HG03175 (cell line): ENCODE results near the gene YY1AP1.
"Not testable (repeated sequence)": the region's sequence is repeated elsewhere in the genome, so short reads cannot be mapped to it uniquely, and the experiment has no call there.

Source experiments
- ATAC-seq: cut with Tn5 transposase; IDR thresholded peaks from one replicate; pipeline ENCODE4 v1.9.1; 2021; ENCODE audit warnings: mild to moderate bottlenecking, moderate library complexity; ENCODE audit not compliant: unreplicated experiment

Gene YY1AP1

GRCh38 chr1:155695608-155696007 is 7.0 kb upstream of the YY1AP1 start:
- ATAC-seq = no peak

- no peak for ATAC-seq
Observed at GRCh38 chr1:155695072-155695471, 6.5 kb upstream of the YY1AP1 start.

DNA sequence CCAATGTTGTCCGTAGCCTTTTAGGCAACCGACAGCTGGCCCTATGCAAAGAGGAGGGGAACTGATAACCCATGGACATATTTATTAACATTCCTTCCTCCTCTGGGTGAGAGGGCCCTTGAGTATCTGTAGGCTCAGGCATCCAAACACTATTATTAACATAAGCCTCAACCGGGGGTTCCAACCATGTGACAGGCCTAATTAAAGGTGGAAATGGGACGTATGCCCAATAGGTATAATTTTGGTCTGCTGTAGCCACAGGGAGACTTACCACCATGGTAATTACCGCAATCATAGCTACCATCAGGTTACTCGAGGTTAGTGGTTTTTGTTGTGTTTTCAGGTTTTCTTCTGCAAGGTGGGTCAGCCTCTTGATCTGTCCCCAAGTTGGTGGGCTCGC is 5.6 kb upstream of the YY1AP1 start:
- ATAC-seq = no peak

DNA sequence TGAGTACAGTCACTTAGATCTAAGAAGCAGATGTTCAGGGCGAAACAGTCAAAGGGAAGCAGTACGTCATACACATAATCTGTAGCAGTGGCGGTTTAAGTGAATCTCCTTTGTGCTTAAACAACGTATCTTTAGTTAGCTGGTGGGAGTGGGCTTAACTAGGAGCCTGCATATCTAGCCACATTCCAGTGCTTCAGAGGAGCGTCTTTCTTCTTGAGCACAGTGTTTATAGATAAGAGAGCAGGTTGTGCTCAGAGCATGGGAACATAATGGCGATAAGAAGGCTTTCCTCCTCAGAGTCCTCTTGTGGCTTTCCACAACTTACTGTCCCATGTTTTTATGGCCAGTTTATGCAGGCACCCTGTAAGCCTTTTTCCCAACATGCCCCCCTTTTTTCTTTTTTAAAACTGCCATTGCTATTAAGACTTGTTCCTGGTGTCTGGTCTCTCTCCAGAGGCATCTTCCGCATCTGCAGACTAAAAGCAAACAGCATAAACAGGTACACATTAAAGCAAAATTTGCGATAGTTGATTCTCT is 3.5 kb upstream of the YY1AP1 start:
- no peak for ATAC-seq

DNA sequence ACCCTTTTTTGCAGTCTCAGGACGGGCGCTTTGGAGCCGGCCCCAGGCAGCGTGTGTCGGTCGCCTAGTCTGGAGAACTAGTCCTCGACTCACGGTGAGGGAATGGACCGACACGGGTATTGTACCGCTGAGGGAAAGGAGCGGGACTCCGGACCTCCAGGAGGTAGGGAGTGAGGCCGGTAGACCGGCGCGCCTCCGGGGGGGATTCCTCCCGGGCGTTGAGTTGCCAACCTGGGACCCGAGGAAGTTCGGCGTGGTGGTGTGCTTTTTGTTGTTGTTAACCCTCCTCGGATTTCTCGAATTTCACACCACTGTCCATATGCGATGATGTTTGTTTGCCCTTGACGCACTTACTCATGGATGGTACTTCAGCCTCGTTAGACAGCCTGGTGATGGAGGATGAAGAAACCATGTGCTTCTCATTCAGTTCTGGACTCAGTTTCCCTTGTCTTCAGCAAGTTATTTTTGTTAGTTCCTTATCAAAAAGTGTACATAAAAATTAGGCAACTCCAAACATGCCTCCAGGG is 570 bp upstream of the YY1AP1 start, which contains the start of gene DAP3:
DAP3 (plus strand) TSS at position 11 of the 527 bp plus-strand sequence. CDS start 20,689 bp downstream, outside the sequence.
- not testable (repeated sequence) for ATAC-seq

GRCh38 chr1:155687705-155688323 is 760 bp downstream of the YY1AP1 start:
- peak; percentile 19 for ATAC-seq

GRCh38 chr1:155681776-155682175 is 6.8 kb downstream of the YY1AP1 start:
- ATAC-seq = no peak

DNA sequence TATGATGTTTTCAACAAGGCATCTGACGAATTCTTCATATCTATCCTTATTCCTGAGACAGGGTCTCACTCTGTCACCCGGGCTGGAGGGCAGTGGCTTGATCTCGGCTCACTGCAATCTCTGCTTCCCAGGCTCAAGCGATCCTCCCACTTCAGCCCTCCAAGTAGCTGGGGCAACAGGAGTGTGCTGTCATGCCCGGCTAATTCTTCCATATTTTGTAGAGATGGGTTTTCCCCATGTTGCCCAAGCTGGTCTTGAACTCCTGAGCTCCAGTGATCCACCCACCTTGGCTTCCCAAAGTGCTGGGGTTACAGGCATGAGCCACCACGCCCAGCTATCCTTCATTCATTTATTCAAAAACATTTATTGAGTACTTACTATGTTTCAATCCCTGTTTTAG is 8.0 kb downstream of the YY1AP1 start:
- ATAC-seq = no peak

GRCh38 chr1:155678992-155679391 is 9.6 kb downstream of the YY1AP1 start:
- not testable (repeated sequence) for ATAC-seq

DNA sequence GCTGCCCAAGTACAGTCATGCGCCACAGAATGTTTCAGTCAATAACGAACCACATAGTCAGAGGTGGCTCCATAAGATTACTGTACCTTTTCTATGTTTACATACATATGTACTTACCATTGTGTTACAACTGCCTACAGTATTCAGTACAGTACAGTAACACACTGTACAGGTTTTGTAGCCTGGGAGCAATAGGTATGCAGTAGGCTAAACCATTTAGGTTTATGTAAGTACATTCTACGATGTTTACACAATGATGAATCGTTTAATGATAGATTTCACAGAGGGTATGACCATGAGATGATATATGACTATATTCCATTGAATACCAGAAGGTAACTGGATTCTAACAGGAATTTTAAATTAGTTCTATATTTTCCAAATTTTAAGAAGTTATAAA is 10.5 kb downstream of the YY1AP1 start:
- no peak for ATAC-seq

DNA sequence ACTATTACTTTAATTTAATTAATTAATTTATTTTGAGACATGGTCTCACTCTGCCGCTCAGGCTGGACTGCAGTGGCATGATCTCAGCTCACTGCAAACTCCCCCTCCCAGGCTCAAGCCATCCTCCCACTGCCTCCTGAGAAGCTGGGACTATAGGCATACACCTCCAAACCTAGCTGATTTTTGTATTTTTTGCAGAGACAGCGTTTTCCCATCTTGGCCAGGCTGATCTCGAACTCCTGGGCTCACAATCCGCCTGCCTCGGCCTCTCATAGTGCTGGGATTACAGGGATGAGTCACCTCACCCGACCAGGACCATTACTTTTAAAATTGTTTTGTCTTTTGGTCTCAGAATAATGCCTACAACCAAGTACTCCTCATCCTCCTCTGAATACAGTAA is 15.6 kb downstream of the YY1AP1 start:
- no peak for ATAC-seq

- ATAC-seq = no peak
Observed at GRCh38 chr1:155671750-155672149, 16.8 kb downstream of the YY1AP1 start.

GRCh38 chr1:155669233-155670162 is 19.1 kb downstream of the YY1AP1 start:
- ATAC-seq = no peak

GRCh38 chr1:155661239-155661638 is 27.3 kb downstream of the YY1AP1 start:
- ATAC-seq = not testable (repeated sequence)

DNA sequence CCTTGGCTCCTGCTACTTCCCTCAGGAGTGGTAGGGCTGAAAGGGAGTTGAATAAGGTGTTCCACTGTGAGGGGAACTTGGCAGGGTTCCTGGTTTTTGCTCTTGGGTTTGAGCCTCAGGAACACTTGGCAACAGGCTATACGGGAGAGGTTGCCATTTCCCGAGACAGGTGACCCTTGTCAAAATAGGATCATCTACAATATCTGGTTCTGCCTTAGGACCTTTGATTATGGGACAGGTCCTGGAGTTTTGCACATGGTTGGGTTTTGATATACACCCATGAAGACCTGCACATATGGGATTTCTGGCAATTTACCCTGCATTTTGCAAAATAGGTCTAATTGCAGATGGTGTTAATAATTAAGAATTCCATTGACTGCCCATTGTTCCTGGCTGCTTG is 31.1 kb downstream of the YY1AP1 start:
- no peak for ATAC-seq

- ATAC-seq = no peak
Observed at GRCh38 chr1:155652951-155653350, 35.6 kb downstream of the YY1AP1 start.

DNA sequence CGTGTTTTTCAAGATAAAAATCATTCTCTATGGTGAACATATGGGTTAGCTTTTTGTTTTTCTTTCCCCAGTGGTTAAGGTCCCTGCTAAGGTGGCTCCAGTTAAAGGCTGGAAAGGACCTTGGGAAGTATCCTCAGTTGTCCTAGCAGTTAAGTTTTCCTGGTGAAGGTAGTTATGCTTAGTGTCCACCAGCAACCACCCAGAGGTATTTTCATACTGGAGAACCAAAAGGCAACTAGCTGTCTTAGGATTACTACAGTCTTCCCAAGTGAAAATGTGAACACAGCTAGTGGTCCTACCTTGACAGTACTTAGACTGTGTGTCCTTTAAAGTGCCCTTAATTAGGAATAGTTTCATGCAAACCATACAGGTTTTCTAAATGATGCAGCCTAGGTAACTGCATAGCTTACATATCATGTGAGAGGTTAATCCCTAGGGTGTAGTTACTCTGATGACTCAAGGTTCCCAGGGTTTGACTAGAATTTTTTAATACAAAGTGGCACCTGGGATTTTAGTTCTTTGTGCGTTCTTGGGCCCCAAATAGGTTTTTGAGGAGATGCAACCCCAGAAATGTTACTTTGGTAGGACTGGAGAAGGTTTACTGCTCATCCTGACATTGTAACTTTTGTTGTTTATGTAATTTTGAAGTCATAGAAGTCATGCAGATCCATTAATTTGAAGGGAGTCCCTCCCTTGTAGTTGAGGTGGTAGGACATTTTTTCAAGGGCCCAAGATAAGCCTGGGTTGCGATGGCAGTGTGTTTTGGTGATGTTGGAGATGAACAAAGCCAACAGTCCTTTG is 36.5 kb downstream of the YY1AP1 start:
- no peak for ATAC-seq

GRCh38 chr1:155650231-155650757 is 38.3 kb downstream of the YY1AP1 start:
- no peak for ATAC-seq

DNA sequence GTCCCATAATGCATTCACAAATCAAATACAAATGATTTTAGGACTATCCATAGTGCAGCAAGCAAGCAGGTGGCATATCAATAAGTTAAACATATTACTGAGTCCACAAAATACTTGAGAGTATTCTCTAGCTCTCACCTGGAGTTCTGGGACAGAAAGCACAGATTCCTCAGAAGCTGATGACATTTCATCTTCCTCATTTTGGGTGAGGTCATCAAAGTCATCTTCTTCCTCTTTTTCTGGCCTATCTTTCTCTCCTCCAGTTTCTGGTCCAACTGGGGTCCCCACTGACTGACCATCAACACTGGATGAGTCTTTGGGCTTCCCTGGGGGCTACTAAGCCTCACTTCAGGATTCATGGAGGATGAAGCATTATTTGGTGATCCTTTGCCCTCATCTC is 38.9 kb downstream of the YY1AP1 start:
- no peak for ATAC-seq
